ENCODE data around the gene KCNT1. TPM values are rescaled to one million over a fixed set of nuclear protein-coding genes. Genes with fewer than 3 reads are reported as not detected.

KCNT1 gene
- total RNA-seq, 1 experiment from 2014 or later, result not detected

GRCh38 chr9:135745686-135746324, 43.8 kb downstream of the KCNT1 start:
- no peaks in the 10 kb centered on the region for H3K9me3 ChIP-seq (ENCODE audit: low read length)
- H3K4me2 ChIP-seq (ENCODE audit: low read depth, low read length, poor library complexity, severe bottlenecking), result no peak overlapping the region
- no peaks in the 10 kb centered on the region for H4K20me1 ChIP-seq (ENCODE audit: insufficient read depth, low read depth, low read length)
- no peaks in the 10 kb centered on the region for H3K36me3 ChIP-seq (ENCODE audit: insufficient read depth, low read length)
- H2AFZ ChIP-seq (ENCODE audit: low read length), result no peak overlapping the region
- H3K4me1 ChIP-seq (ENCODE audit: low read length), result no peaks in the 10 kb centered on the region
- no peaks in the 10 kb centered on the region for H3K9me2 ChIP-seq (replicated peaks; ENCODE audit: insufficient read depth, low read length)
- H3K4me3 ChIP-seq (ENCODE audit: low read length), result no peak overlapping the region
- no peak overlapping the region for H3K27ac ChIP-seq (ENCODE audit: low read length)
- no peak overlapping the region for H3K9ac ChIP-seq (ENCODE audit: low read length)
- DNase-seq, result no peak
- H3K27me3 ChIP-seq (ENCODE audit: low read length), result no peaks in the 10 kb centered on the region
- no peaks in the 10 kb centered on the region for H3K79me2 ChIP-seq (ENCODE audit: low read length)

- Histone ChIP-seq H3K4me2 (ENCODE audit: low read depth, low read length, poor library complexity, severe bottlenecking) (no peak overlapping the region), H3K4me3 (ENCODE audit: low read length) (no peak overlapping the region), H2AFZ (ENCODE audit: low read length) (no peak overlapping the region), H4K20me1 (ENCODE audit: insufficient read depth, low read depth, low read length) (no peaks in the 10 kb centered on the region), H3K4me1 (ENCODE audit: low read length) (no peaks in the 10 kb centered on the region), H3K27me3 (ENCODE audit: low read length) (no peaks in the 10 kb centered on the region), H3K9me3 (ENCODE audit: low read length) (no peaks in the 10 kb centered on the region), H3K79me2 (ENCODE audit: low read length) (no peaks in the 10 kb centered on the region), H3K36me3 (ENCODE audit: insufficient read depth, low read length) (no peaks in the 10 kb centered on the region), H3K27ac (ENCODE audit: low read length) (no peak overlapping the region), H3K9me2 (replicated peaks; ENCODE audit: insufficient read depth, low read length) (no peaks in the 10 kb centered on the region), H3K9ac (ENCODE audit: low read length) (no peak overlapping the region)
- no peak for DNase-seq
Observed at GRCh38 chr9:135746565-135746964, 44.6 kb downstream of the KCNT1 start.

GRCh38 chr9:135747311-135747710, 45.3 kb downstream of the KCNT1 start:
- no peak overlapping the region for H3K4me2 ChIP-seq (ENCODE audit: low read depth, low read length, poor library complexity, severe bottlenecking)
- no peaks in the 10 kb centered on the region for H3K36me3 ChIP-seq (ENCODE audit: insufficient read depth, low read length)
- no peaks in the 10 kb centered on the region for H3K27me3 ChIP-seq (ENCODE audit: low read length)
- H4K20me1 ChIP-seq (ENCODE audit: insufficient read depth, low read depth, low read length), result no peaks in the 10 kb centered on the region
- H2AFZ ChIP-seq (ENCODE audit: low read length), result no peak overlapping the region
- no peaks in the 10 kb centered on the region for H3K79me2 ChIP-seq (ENCODE audit: low read length)
- no peak for DNase-seq
- no peak overlapping the region for H3K9ac ChIP-seq (ENCODE audit: low read length)
- H3K4me3 ChIP-seq (ENCODE audit: low read length), result no peak overlapping the region
- H3K9me2 ChIP-seq (replicated peaks; ENCODE audit: insufficient read depth, low read length), result no peaks in the 10 kb centered on the region
- no peaks in the 10 kb centered on the region for H3K9me3 ChIP-seq (ENCODE audit: low read length)
- H3K27ac ChIP-seq (ENCODE audit: low read length), result no peak overlapping the region
- H3K4me1 ChIP-seq (ENCODE audit: low read length), result no peaks in the 10 kb centered on the region

- no peak overlapping the region for H3K9ac ChIP-seq (ENCODE audit: low read length)
- no peaks in the 10 kb centered on the region for H3K36me3 ChIP-seq (ENCODE audit: insufficient read depth, low read length)
- no peak overlapping the region for H3K4me2 ChIP-seq (ENCODE audit: low read depth, low read length, poor library complexity, severe bottlenecking)
- no peaks in the 10 kb centered on the region for H3K9me3 ChIP-seq (ENCODE audit: low read length)
- H3K4me3 ChIP-seq (ENCODE audit: low read length), result no peak overlapping the region
- H3K27ac ChIP-seq (ENCODE audit: low read length), result no peak overlapping the region
- no peak for DNase-seq
- H3K27me3 ChIP-seq (ENCODE audit: low read length), result no peaks in the 10 kb centered on the region
- no peaks in the 10 kb centered on the region for H3K4me1 ChIP-seq (ENCODE audit: low read length)
- no peak overlapping the region for H2AFZ ChIP-seq (ENCODE audit: low read length)
- no peaks in the 10 kb centered on the region for H3K9me2 ChIP-seq (replicated peaks; ENCODE audit: insufficient read depth, low read length)
- H4K20me1 ChIP-seq (ENCODE audit: insufficient read depth, low read depth, low read length), result no peaks in the 10 kb centered on the region
- no peaks in the 10 kb centered on the region for H3K79me2 ChIP-seq (ENCODE audit: low read length)
Observed at GRCh38 chr9:135748676-135749075, 46.7 kb downstream of the KCNT1 start.

GRCh38 chr9:135749171-135750045, 47.4 kb downstream of the KCNT1 start:
- no peaks in the 10 kb centered on the region for H3K9me3 ChIP-seq (ENCODE audit: low read length)

GRCh38 chr9:135750786-135751185, 48.8 kb downstream of the KCNT1 start:
- Histone ChIP-seq H3K9me2 (replicated peaks; ENCODE audit: insufficient read depth, low read length) (no peaks in the 10 kb centered on the region), H3K9ac (ENCODE audit: low read length) (no peak overlapping the region), H4K20me1 (ENCODE audit: insufficient read depth, low read depth, low read length) (no peaks in the 10 kb centered on the region), H2AFZ (ENCODE audit: low read length) (no peak overlapping the region), H3K27me3 (ENCODE audit: low read length) (no peaks in the 10 kb centered on the region), H3K9me3 (ENCODE audit: low read length) (no peaks in the 10 kb centered on the region), H3K4me1 (ENCODE audit: low read length) (no peaks in the 10 kb centered on the region), H3K4me2 (ENCODE audit: low read depth, low read length, poor library complexity, severe bottlenecking) (no peak overlapping the region), H3K27ac (ENCODE audit: low read length) (no peak overlapping the region), H3K36me3 (ENCODE audit: insufficient read depth, low read length) (no peaks in the 10 kb centered on the region), H3K79me2 (ENCODE audit: low read length) (no peaks in the 10 kb centered on the region), H3K4me3 (ENCODE audit: low read length) (no peak overlapping the region)
- no peak for DNase-seq

More at GRCh38 chr9:135749171-135750045, 47.4 kb downstream of the KCNT1 start:
- Histone ChIP-seq H3K4me2 (ENCODE audit: low read depth, low read length, poor library complexity, severe bottlenecking) (no peak overlapping the region), H4K20me1 (ENCODE audit: insufficient read depth, low read depth, low read length) (no peaks in the 10 kb centered on the region), H3K4me3 (ENCODE audit: low read length) (no peak overlapping the region), H3K27me3 (ENCODE audit: low read length) (no peaks in the 10 kb centered on the region), H3K27ac (ENCODE audit: low read length) (no peak overlapping the region), H3K4me1 (ENCODE audit: low read length) (no peaks in the 10 kb centered on the region), H3K9me2 (replicated peaks; ENCODE audit: insufficient read depth, low read length) (no peaks in the 10 kb centered on the region), H2AFZ (ENCODE audit: low read length) (no peak overlapping the region), H3K36me3 (ENCODE audit: insufficient read depth, low read length) (no peaks in the 10 kb centered on the region), H3K9ac (ENCODE audit: low read length) (no peak overlapping the region), H3K79me2 (ENCODE audit: low read length) (no peaks in the 10 kb centered on the region)
- no peak for DNase-seq

- Histone ChIP-seq H3K4me2 (ENCODE audit: low read depth, low read length, poor library complexity, severe bottlenecking) (no peak overlapping the region), H3K4me3 (ENCODE audit: low read length) (no peak overlapping the region), H3K9me2 (replicated peaks; ENCODE audit: insufficient read depth, low read length) (no peaks in the 10 kb centered on the region), H3K36me3 (ENCODE audit: insufficient read depth, low read length) (no peaks in the 10 kb centered on the region), H4K20me1 (ENCODE audit: insufficient read depth, low read depth, low read length) (no peaks in the 10 kb centered on the region), H3K9ac (ENCODE audit: low read length) (no peak overlapping the region), H2AFZ (ENCODE audit: low read length) (no peak overlapping the region), H3K27ac (ENCODE audit: low read length) (no peak overlapping the region), H3K9me3 (ENCODE audit: low read length) (no peaks in the 10 kb centered on the region), H3K4me1 (ENCODE audit: low read length) (no peaks in the 10 kb centered on the region), H3K27me3 (ENCODE audit: low read length) (no peaks in the 10 kb centered on the region), H3K79me2 (ENCODE audit: low read length) (no peaks in the 10 kb centered on the region)
- DNase-seq, result no peak
Observed at GRCh38 chr9:135751501-135751900, 49.5 kb downstream of the KCNT1 start.

GRCh38 chr9:135752281-135753204, 50.6 kb downstream of the KCNT1 start:
- no peaks in the 10 kb centered on the region for H3K36me3 ChIP-seq (ENCODE audit: insufficient read depth, low read length)
- DNase-seq, result peak; percentile 61
- H3K79me2 ChIP-seq (ENCODE audit: low read length), result no peaks in the 10 kb centered on the region
- no peaks in the 10 kb centered on the region for H4K20me1 ChIP-seq (ENCODE audit: insufficient read depth, low read depth, low read length)
- H3K27ac ChIP-seq (ENCODE audit: low read length), result no peak overlapping the region
- no peak overlapping the region for H3K4me2 ChIP-seq (ENCODE audit: low read depth, low read length, poor library complexity, severe bottlenecking)
- H3K4me1 ChIP-seq (ENCODE audit: low read length), result no peaks in the 10 kb centered on the region
- H3K4me3 ChIP-seq (ENCODE audit: low read length), result no peak overlapping the region
- no peaks in the 10 kb centered on the region for H3K27me3 ChIP-seq (ENCODE audit: low read length)
- H3K9me2 ChIP-seq (replicated peaks; ENCODE audit: insufficient read depth, low read length), result no peaks in the 10 kb centered on the region
- H2AFZ ChIP-seq (ENCODE audit: low read length), result no peak overlapping the region
- H3K9me3 ChIP-seq (ENCODE audit: low read length), result no peaks in the 10 kb centered on the region
- H3K9ac ChIP-seq (ENCODE audit: low read length), result no peak overlapping the region

Data from Karpas-422 (cell line).